ENCODE measurements around the gene RAI1.

Gene RAI1

DNA sequence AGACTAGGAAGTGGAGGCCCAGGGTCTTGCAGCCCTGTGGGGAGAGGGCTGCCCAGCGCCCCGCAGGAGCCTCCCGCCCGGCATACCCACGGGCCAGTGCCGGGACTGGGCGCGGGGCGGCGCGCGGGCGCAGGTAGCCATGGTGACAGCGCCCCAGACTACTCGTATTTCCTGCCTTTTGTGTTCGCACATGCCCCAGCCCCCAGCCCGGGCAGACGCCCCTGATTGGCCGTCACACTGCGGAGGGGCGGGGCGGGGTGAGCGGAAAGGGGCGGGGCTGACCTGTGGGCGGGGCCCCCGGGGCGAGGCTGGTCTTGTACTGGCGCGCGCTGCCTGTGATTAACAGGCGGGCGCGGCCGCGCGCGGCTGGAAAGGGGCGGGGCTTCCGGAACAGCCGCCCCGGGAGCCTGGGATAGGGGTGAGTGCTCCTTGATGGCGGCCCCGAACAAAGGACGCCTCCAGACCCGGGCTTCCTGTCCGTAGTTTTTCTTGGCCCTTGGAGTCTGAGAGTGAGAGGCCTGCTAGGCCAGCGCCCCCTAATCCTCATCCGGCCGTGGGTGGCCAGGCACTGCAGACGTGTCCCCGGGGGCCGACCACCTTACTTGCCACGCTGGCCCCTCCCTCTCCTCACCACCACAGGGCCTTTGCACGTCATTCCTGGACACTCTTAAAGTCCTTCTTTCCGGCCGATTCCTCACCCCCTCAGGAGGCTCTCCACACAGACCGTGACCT, 71.0 kb downstream of the RAI1 start:
- DNase-seq, result peak; percentile 94

DNA sequence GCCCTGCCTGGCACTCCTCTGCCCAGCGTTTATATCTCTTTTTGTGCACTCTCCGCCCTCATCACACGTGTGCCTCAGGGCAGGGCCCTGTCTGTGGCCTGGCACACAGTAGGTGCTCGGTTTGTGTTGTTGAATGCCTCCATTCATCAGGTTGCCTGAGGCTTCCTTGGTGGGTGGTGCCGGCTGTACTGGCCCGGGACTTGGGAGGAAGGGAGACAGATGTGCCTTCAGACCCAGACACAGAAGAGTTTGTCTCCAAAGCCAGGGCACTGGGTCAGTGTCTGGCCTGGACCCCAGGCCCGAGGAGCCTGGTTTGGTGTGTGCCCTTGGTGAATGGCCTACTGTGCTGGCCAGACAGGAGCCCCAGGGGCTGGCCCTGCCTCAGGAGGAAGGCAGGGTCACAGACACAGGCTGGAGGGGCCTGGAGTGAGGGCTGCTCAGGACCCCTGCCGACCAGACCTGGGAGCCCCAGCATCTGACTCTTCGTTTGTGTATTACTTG, 71.6 kb downstream of the RAI1 start:
- no peak for DNase-seq

DNA sequence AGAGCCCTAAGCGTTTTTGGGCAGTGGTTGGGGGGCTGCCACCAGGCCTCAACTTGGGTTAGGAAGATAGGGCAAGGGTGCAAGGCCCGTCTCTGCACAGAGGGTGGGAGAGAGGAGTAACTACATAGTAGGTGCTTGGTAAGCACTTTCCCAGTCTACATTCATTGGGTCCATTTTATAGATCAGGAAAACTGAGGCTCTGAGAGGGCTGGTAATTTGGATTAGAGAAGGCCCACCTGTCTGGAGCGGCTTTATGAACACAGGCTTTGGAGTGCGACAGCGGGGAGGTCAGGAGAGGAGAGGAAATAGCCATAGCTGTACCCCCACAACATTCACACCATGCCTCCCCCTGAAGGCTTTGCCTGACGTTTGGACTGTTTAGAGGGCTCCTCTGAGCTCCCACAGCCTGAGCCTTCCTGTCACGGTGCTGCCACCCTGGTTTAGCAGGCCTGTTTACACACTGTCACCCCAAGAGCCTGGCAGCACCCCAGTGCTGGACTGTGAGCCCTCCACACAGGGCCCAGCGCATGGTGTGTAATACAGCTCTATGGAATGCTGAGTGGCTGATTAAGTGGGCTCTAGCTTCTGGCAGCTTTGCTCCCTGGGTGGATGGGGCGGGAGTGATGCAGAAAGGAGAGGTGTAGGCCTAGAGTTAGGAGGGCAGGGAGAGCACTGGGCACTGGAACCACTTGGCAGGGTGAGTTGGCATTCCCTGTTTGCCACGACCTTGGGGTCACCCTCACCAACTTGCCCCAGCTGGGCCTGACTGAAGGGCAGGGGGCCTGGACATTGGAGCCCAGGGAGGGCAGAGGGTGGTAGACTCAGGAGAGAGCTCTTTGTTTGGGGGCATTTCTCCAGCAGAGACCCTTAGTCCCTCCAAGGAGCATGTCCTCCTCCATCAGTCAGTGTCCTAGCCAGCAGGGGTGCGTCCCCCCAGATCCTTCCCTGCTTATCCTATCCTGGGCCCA, 73.7 kb downstream of the RAI1 start:
- DNase-seq, result no peak

DNA sequence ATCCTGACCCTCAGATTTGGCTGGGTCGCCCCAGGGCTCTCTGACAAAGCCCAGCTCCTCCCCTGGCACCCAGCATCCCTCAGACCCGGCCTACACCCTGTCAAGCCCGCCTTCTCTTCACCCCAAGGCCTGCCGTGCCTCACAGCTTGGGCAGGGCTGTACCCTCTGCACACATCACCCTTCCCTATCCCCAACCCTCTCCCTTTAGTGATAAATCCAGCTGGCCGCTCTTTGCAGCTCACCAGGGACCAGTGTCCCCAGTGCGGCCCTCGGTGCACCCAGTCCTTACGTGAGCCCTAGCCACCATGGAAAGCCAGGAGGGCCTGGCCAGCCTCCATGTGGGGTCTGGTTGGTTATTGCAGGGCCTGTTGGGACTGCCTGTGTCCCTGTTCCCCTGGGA, 74.5 kb downstream of the RAI1 start:
- DNase-seq, result no peak

DNA sequence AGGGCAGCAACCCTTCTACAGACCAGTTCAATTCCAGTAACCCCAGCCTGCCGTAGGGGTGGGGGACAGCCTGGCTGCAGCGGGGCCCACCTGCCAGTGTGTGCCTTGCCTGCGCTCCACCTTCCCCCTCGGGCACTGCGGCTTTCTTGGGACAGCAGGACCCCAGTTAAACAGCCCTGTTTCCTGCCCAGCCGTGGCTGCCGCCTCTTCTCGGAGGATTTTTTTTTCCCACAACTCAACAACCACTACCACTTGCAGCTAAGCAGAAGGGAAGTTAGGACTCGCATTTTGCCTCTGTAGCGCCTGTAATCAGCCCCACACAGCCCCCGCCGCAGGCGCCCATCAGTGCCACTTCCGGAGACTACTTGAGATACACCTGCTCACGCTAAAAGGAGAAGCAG, 76.1 kb downstream of the RAI1 start:
- no peak for DNase-seq

DNA sequence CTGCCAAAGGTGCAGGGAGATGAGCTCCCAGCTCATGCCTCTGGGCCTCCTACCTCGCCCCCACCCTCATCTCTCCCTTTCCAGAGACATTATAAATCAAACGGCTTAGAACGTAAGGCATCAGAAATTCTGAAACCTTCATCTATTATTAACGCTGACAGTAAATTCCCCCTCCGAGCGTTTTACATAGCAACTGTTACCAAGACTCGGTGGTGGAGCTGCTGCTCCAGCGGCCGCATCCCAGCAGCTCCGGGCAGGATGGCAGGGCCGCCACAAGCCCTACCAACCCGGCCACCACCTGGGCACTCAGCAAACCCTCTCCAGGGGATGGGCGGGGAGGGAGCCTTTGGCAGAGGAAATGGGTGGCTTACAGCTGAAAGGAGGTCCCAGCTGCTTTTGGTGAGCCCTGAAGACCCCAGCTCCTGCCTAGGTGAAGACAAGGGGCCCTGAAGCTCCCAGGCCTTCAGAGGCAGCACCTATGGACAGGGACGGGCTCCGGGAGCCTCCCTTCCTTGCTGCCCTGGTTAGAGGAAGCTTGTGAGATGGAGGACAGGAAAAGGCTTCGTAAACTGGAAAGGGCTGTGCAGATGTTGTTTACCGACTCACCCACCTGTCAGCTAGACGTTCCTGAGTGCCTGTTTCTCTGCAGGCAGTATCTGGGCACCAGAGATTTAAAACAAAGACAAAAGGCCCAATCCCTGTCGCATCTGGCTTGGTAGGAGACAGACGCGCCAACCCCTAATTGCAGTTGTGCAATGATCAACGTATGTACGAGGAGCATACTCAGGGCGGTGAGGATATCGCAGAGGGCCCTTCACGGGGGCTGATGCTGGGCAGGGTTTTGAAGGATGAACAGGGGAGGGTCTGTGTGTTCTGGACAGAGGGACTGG, 76.9 kb downstream of the RAI1 start:
- DNase-seq, result no peak

DNA sequence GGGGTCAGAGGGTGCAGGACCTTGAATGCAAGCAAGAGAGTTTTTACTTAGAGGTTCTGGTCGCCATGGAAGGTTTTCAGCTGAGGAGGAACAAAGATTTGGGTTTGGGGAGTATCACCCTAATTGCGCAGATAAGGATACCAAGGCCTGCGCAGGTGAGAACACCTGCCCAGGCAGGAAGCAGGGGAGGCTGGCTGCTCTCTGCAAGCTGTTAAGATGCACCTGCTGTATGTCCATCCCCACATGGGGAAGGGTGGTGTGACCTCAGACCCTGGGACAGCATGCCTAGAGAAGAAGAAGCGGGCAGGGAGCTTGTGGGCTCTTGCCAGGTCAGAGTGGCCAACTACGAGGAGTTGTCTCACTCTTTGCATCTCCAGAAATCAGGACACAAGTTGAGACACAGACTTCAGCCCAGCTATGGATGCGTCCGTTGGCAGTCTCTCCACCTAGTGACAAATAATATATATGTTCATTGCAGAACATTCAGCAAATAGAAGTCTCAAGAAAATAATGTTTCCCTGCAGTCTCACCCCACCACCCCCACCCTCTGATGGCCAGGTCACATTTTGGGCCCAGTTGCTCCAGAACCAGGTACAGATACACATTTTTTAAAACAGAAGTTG, 77.8 kb downstream of the RAI1 start:
- no peak for DNase-seq

DNA sequence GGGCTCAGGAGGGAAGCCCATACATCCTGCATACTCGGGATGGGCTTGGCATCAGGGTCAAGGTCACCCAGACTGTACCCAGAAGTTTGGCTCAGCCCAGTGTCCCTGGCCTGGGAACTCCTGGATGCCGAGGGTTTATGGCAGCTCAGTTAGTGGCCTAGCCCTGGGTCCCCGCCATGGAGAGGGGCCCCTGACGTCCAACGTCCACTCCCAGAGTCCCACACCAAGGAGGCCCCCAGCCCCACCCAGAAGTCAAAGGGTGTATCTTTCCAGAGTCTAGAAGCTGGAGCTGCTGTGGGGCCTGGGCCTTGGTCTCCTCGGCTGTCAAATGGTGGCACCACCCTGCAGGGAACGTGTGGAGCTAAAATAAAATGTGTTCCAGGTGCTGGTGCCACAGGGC, 79.1 kb downstream of the RAI1 start:
- no peak for DNase-seq

DNA sequence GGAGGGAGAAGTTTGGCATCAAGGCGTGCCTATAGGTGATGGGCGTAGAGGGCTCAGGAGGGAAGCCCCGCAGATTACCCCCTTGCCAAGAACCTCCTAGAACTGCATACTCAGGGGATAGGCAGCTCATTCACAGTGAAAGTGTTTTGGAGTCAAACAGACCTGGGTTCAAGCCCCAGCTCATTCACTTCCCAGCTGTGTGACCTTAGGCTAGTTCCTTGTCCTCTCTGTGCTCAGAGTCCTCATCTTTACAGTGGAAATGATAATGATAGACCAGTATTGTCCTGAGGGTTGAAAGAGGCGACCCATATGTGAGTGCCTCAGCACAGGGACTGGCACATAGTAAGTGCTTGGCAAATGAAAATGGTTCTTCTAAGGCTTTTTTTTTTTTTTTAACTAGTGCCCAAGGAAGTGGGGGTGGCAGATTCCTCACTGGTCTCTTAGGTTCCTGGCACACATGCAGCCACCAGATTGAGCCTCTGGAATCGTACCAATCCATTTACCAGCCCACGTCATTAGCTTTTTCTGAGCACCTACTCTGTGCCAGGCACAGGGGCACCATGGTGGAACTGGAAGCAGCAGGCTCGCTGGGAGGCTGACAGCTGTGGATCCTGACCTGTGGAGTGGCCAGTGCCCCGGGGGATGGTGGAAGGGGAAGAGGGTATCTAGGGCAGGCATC, 79.8 kb downstream of the RAI1 start:
- DNase-seq, result no peak

DNA sequence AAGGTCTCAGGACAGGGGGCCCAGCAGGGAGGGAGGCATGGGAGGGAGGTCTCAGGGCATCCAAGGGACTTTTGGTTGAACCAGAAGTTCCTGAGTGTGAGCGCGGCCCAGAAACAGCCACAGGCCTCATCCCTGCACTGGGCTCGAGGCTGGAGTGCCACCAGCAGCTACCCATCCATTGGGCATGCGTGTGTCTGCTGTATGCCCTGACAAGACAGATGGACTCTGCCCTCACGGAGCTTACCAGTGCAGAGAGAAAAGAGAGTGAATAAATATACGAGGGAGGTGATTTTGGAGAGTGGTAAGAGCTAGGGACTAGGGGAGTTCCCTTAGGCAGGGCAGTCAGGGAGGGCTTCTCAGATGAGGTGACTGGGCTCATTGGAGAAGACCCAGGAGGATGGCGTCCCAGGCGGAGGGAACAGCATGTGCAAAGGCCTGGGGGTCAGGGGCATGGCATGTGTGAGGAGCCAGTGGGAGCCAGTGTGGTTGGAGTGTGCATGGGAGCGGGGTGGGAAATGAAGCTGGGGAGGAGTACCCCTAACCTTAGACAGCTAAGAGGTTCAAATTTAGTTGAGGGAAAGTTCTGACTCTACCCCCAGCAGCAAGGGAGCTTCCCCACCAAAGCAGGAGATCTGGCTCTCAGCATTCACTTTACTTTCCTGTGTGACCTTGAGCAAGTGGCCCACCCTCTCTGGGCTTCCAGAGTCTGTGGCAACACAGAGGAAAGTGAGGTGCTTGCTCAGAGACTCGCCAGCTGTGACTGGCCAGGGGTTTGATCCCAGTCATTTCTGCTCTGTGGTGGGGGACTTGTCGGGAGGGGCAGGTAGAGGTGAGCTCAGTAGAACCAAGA, 80.9 kb downstream of the RAI1 start:
- DNase-seq, result no peak

DNA sequence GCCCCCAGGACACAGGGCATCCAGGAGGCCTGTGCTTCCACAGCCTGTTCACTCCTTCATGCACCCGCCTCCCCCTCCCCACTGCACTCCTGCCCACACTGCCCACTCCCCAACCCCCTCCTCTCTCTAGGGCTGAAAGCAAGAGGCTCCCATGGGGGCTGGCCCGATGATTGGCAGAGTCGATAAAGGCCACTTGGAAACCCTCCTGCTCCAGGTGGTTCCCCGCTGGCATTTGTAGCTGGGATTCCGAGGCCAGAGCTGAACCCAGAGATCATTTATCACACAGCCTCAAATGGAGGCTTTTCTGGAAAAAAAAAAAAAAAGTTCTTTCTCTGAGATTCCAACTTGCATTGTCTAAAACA, 81.5 kb downstream of the RAI1 start:
- DNase-seq, result no peak

DNA sequence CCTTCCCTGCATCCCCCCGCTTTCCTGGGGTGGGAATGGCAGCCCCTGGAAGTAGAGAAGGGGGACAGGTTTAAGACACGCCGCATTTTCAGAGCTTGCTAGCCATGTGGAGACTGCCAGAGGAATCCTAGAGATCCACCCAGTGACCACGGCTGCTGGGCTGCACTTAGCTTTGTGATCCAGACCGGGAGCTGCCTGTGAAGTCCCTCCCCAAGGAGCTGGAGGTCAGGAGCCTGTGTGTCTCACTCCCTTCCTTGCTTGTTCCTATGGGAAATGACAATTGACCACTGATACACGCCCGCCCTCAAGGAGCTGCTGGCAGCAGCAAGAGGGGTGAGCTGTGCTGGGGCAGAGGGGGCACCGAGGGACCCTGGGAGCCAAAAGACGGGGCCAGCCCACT, 81.9 kb downstream of the RAI1 start:
- DNase-seq, result no peak

DNA sequence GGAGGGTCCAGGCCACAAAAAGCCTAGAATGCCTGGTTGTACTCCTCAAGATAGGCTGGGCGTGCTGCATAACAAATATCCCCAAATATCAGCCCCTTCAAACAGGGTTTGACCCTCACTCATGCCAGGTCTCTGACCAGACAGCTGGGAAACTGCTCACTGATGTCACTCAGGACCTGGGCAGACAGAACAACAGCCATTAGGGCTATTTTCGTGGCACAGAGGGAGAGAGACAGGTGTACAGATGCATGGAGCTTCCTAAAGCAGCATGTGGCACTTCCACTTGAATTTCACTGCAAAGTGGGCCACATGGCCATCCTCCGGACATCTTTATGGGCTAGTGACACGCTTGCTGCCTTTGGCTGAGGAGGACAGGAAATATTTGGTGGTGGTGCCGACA, 82.5 kb downstream of the RAI1 start:
- no peak for DNase-seq

DNA sequence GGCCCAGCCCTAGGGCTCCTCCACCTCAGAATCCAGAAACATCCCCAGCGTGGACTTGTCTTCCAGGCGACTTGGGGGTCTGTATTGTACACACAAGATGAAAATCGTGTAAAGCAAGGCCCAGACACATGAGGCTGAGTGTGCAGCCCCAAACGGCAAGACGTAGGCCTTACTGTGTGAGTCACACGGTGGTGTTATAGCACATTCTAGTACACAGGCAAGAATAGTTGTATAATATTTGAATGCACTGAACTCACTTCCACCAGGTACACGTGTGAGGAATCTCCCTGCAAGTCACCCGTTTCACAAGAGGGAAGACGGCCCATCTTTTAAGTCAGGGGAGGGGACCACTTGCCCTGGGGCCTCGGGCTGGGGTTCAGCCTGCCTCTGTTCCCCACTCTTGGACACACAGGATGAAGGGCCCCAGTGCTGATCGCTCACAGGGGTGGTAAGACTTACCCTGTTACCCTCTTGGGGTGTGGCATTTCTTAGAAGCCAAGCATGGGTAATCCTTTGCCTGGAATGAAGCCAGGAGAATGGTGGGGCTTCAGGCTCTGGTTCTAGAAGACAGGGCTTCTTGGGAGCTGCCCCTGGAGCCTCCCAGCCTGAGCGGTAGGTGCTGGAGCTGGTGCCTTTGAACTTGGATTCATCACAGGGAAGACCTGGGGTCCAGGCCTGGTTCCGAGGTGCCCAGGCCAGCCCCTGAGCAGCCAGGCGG, 84.3 kb downstream of the RAI1 start:
- no peak for DNase-seq

DNA sequence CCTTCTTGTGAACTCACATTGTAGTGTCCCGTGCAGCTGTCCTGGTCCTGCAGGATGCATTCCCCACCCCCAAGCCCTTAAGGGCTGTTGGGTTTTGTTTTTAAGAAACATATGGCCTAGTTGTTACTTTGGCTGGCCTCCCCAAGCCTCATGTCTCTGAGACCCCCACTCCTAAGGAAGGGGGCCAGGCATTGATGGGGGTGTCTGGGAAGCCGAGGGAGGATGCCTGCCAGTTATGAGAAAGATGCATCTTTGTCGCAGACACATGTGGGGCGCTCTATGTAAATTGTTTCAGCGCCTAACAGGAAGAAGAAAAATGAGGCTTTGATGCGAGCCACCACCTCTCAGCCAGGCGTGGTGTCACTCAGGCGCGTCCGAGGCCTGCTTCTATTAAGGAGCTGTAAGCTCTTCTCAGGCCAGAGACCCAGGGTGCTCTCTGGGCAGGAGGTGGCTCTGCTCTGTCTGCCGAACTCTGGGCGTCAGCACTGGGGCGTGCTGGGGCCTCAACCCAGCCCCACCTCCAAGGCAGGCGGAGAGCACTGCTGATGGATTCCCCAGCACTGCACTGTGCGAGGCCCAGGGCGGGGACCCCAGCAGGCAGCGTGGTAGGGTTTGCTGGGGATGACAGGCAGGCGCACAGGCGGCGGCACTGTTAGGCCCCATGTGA, 85.0 kb downstream of the RAI1 start:
- DNase-seq, result no peak

DNA sequence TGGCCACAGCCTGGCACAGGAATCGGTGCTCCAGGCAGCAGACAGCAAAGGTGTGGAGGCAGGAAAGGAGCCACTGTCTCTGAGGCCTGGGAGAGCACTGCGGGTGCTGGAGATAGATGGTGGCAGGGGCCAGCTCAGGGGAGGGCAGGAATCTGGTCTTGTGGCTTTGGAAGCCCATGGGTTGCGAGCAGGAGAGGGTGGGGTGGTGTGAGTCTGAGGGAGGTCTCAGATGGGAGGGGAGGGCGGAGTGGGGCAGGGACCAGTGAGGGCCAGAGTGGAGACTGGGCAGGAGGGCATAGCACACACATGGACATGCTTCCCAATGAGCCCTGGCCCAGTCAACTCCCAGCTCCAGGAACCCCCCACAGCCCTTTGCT, 85.5 kb downstream of the RAI1 start:
- no peak for DNase-seq

DNA sequence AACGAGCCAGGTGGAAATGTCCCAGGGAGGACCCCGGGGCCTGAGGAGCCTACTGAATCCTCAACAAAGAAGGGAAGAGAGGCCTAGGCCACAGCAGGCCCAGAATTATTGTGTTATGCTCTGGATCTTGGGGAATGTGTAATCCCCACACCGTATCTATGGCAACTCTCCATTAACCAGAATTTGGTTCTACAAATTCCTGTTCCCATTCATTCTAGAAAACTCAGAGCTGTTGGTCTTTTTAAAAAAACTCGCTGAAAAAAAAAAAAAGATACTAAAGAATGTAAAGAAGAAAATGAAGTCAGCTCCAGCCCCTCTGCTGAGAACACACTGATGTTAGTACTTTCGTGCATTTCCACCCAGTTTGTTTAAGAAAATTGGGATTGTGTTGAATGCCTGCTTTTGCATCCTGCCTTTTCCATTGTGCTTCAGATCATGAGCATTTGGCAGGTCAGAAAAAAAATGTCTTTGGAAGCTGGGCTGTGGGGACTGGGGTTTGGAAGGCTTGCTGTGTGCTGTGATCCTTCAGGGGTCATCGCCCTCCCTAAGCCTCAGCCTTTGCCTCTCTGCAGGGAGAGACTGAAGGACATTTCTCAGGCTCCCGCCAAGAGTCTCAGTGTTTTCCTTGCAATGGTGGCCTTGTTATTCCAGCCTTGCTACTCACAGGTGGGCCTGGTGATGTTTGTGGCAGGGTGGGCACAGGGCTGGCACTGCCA, 86.1 kb downstream of the RAI1 start:
- DNase-seq, result no peak

DNA sequence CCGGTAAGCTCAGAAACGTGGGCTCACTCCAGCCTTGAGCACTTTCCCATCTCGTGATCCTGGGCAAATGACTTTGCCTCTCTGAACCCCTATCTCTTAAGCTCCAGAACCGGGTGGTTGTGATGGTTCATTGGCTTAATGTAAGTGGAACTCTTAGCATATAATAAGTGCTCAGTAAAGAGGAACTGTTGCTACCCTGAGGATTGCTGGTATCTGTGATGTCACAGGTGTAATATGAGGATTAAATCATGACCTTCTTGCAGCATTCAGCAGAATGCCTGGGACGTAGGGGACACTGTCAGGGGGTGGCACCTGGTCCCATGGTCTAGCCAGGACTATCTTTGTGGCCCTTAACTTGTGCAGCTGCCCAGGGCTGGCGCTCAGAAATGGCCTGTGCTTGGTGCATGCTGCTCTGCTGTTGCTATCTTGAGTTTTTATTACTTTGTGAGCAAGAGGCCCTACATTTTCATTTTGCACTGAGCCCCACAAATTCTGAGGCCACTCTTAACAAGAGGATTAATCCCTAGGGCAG, 86.7 kb downstream of the RAI1 start:
- no peak for DNase-seq
